Measurements from ENCODE around the gene SLC9A4.

The SLC9A4 gene

GRCh38 chr2:102499558-102499957, 26.5 kb downstream of the SLC9A4 start:
- Histone ChIP-seq H3K27me3 (ENCODE audit: control insufficient read depth, insufficient read depth, low read length) (no peaks in the 10 kb centered on the region), H3K27ac (ENCODE audit: low read length) (no peak overlapping the region), H3K4me3 (ENCODE audit: low read length) (no peak overlapping the region), H3K36me3 (ENCODE audit: control insufficient read depth, insufficient read depth, low read length) (no peaks in the 10 kb centered on the region), H3K4me1 (ENCODE audit: control insufficient read depth, insufficient read depth, low read length) (no peaks in the 10 kb centered on the region), H3K9me3 (ENCODE audit: control insufficient read depth, insufficient read depth, low read length) (no peaks in the 10 kb centered on the region)
- no CpG with 5 or more reads among the region's 1 CpG for whole genome bisulfite sequencing (ENCODE audit: insufficient coverage, insufficient read length)
- no peak for DNase-seq (ENCODE audit: low read depth, low spot score)

- DNase-seq (ENCODE audit: low read depth, low spot score), result no peak
- Histone ChIP-seq H3K27me3 (ENCODE audit: control insufficient read depth, insufficient read depth, low read length) (no peaks in the 10 kb centered on the region), H3K27ac (ENCODE audit: low read length) (no peak overlapping the region), H3K9me3 (ENCODE audit: control insufficient read depth, insufficient read depth, low read length) (no peaks in the 10 kb centered on the region), H3K36me3 (ENCODE audit: control insufficient read depth, insufficient read depth, low read length) (no peaks in the 10 kb centered on the region), H3K4me3 (ENCODE audit: low read length) (no peak overlapping the region), H3K4me1 (ENCODE audit: control insufficient read depth, insufficient read depth, low read length) (no peaks in the 10 kb centered on the region)
- no CpG with 5 or more reads among the region's 8 CpGs for WGBS (ENCODE audit: insufficient coverage, insufficient read length)
These were observed 29.6 kb downstream of the SLC9A4 start for GRCh38 chr2:102502576-102502975.

- no peak overlapping the region for H3K27ac ChIP-seq (ENCODE audit: low read length)
- H3K27me3 ChIP-seq (ENCODE audit: control insufficient read depth, insufficient read depth, low read length), result no peaks in the 10 kb centered on the region
- no peaks in the 10 kb centered on the region for H3K4me1 ChIP-seq (ENCODE audit: control insufficient read depth, insufficient read depth, low read length)
- whole genome bisulfite sequencing (ENCODE audit: insufficient coverage, insufficient read length), result no CpG with 5 or more reads among the region's 8 CpGs
- no peak for DNase-seq (ENCODE audit: low read depth, low spot score)
- no peak overlapping the region for H3K4me3 ChIP-seq (ENCODE audit: low read length)
- H3K36me3 ChIP-seq (ENCODE audit: control insufficient read depth, insufficient read depth, low read length), result no peaks in the 10 kb centered on the region
- no peaks in the 10 kb centered on the region for H3K9me3 ChIP-seq (ENCODE audit: control insufficient read depth, insufficient read depth, low read length)
These were observed 31.8 kb downstream of the SLC9A4 start for GRCh38 chr2:102504833-102505232.

- WGBS (ENCODE audit: insufficient coverage, insufficient read length), result no CpG with 5 or more reads among the region's 10 CpGs
- no peaks in the 10 kb centered on the region for H3K27me3 ChIP-seq (ENCODE audit: control insufficient read depth, insufficient read depth, low read length)
- H3K27ac ChIP-seq (ENCODE audit: low read length), result no peak overlapping the region
- no peak overlapping the region for H3K4me3 ChIP-seq (ENCODE audit: low read length)
- no peaks in the 10 kb centered on the region for H3K9me3 ChIP-seq (ENCODE audit: control insufficient read depth, insufficient read depth, low read length)
- H3K36me3 ChIP-seq (ENCODE audit: control insufficient read depth, insufficient read depth, low read length), result no peaks in the 10 kb centered on the region
- no peak for DNase-seq (ENCODE audit: low read depth, low spot score)
- no peaks in the 10 kb centered on the region for H3K4me1 ChIP-seq (ENCODE audit: control insufficient read depth, insufficient read depth, low read length)
These were observed 32.3 kb downstream of the SLC9A4 start for GRCh38 chr2:102505290-102505689.

DNA sequence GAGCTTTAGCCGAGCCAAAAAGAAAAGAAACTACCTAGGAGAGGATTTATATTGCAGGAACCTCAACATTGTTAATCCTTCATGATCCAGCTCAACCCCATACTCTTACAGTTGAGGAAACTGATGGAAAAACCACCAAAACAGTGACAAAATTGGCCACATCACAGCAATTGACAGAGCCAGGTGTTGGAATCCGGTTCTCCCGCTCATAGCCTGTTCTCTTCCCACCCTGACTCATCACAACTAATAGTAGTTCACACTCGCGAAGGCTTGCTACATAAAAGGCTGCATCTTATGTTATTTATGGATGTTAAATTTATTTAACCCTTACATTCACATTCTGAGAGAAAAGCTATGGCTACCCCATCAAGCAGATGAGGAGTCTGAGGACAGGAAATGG, 33.7 kb downstream of the SLC9A4 start:
- H3K36me3 ChIP-seq (ENCODE audit: control insufficient read depth, insufficient read depth, low read length), result no peaks in the 10 kb centered on the region
- no peak overlapping the region for H3K27ac ChIP-seq (ENCODE audit: low read length)
- no peaks in the 10 kb centered on the region for H3K9me3 ChIP-seq (ENCODE audit: control insufficient read depth, insufficient read depth, low read length)
- no peaks in the 10 kb centered on the region for H3K4me1 ChIP-seq (ENCODE audit: control insufficient read depth, insufficient read depth, low read length)
- H3K27me3 ChIP-seq (ENCODE audit: control insufficient read depth, insufficient read depth, low read length), result no peaks in the 10 kb centered on the region
- WGBS (ENCODE audit: insufficient coverage, insufficient read length), result no CpG with 5 or more reads among the region's 5 CpGs
- no peak for DNase-seq (ENCODE audit: low read depth, low spot score)
- no peak overlapping the region for H3K4me3 ChIP-seq (ENCODE audit: low read length)

- H3K27me3 ChIP-seq (ENCODE audit: control insufficient read depth, insufficient read depth, low read length), result no peaks in the 10 kb centered on the region
- no peak for DNase-seq (ENCODE audit: low read depth, low spot score)
- no peaks in the 10 kb centered on the region for H3K9me3 ChIP-seq (ENCODE audit: control insufficient read depth, insufficient read depth, low read length)
- H3K27ac ChIP-seq (ENCODE audit: low read length), result no peak overlapping the region
- no peak overlapping the region for H3K4me3 ChIP-seq (ENCODE audit: low read length)
- WGBS (ENCODE audit: insufficient coverage, insufficient read length), result no CpG with 5 or more reads among the region's 4 CpGs
- no peaks in the 10 kb centered on the region for H3K36me3 ChIP-seq (ENCODE audit: control insufficient read depth, insufficient read depth, low read length)
- no peaks in the 10 kb centered on the region for H3K4me1 ChIP-seq (ENCODE audit: control insufficient read depth, insufficient read depth, low read length)
These were observed 35.8 kb downstream of the SLC9A4 start for GRCh38 chr2:102508863-102509262.

GRCh38 chr2:102509749-102510148, 36.7 kb downstream of the SLC9A4 start:
- H3K4me1 ChIP-seq (ENCODE audit: control insufficient read depth, insufficient read depth, low read length), result no peaks in the 10 kb centered on the region
- H3K27ac ChIP-seq (ENCODE audit: low read length), result no peak overlapping the region
- no peak for DNase-seq (ENCODE audit: low read depth, low spot score)
- H3K4me3 ChIP-seq (ENCODE audit: low read length), result no peak overlapping the region
- no peaks in the 10 kb centered on the region for H3K27me3 ChIP-seq (ENCODE audit: control insufficient read depth, insufficient read depth, low read length)
- no peaks in the 10 kb centered on the region for H3K36me3 ChIP-seq (ENCODE audit: control insufficient read depth, insufficient read depth, low read length)
- no CpG with 5 or more reads among the region's 2 CpGs for WGBS (ENCODE audit: insufficient coverage, insufficient read length)
- H3K9me3 ChIP-seq (ENCODE audit: control insufficient read depth, insufficient read depth, low read length), result no peaks in the 10 kb centered on the region

DNA sequence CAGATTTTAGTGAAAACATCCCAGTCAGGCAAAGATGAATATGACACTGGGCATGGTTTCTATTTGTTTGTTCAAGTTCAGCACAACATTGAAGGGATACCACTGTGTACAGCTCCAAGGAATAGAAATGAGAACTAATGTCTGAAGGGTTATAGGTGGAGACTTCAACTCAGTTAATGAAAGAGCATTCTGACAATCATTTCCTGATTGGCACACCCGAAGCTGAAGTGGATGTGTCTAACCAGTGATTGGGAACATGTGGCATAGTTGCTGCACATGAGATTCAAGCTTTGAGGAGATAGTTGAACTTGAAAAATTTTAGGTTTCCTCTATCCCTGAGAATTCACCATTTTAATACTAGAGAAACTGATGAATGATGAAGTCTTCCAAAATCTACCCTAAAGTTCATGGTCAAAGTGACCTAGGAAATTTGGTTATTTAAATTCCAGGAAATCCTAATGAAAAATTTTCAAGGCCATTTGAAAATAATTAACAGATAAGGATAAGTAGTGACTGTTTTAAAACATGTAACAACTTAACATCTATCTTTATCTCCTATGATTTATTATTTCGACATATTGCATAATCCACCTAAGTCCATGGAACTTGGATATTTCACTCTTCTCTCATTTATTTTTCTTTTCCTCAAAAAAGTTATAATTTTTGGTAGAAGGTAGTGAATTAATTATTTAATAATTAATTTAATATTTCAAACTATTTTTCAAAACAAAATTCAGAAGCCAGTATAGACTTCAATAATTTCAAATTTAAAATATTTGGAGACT, 38.0 kb downstream of the SLC9A4 start:
- H3K27me3 ChIP-seq (ENCODE audit: control insufficient read depth, insufficient read depth, low read length), result no peaks in the 10 kb centered on the region
- DNase-seq (ENCODE audit: low read depth, low spot score), result no peak
- H3K9me3 ChIP-seq (ENCODE audit: control insufficient read depth, insufficient read depth, low read length), result no peaks in the 10 kb centered on the region
- no peak overlapping the region for H3K27ac ChIP-seq (ENCODE audit: low read length)
- no CpG with 5 or more reads among the region's 2 CpGs for WGBS (ENCODE audit: insufficient coverage, insufficient read length)
- no peaks in the 10 kb centered on the region for H3K4me1 ChIP-seq (ENCODE audit: control insufficient read depth, insufficient read depth, low read length)
- H3K36me3 ChIP-seq (ENCODE audit: control insufficient read depth, insufficient read depth, low read length), result no peaks in the 10 kb centered on the region
- H3K4me3 ChIP-seq (ENCODE audit: low read length), result no peak overlapping the region

- H3K9me3 ChIP-seq (ENCODE audit: control insufficient read depth, insufficient read depth, low read length), result no peaks in the 10 kb centered on the region
- H3K4me1 ChIP-seq (ENCODE audit: control insufficient read depth, insufficient read depth, low read length), result no peaks in the 10 kb centered on the region
- no peaks in the 10 kb centered on the region for H3K36me3 ChIP-seq (ENCODE audit: control insufficient read depth, insufficient read depth, low read length)
- no peak overlapping the region for H3K4me3 ChIP-seq (ENCODE audit: low read length)
- H3K27ac ChIP-seq (ENCODE audit: low read length), result no peak overlapping the region
- WGBS (ENCODE audit: insufficient coverage, insufficient read length), result no CpG with 5 or more reads among the region's 4 CpGs
- no peaks in the 10 kb centered on the region for H3K27me3 ChIP-seq (ENCODE audit: control insufficient read depth, insufficient read depth, low read length)
- DNase-seq (ENCODE audit: low read depth, low spot score), result no peak
These were observed 39.1 kb downstream of the SLC9A4 start for GRCh38 chr2:102512161-102512560.

- Histone ChIP-seq H3K27me3 (ENCODE audit: control insufficient read depth, insufficient read depth, low read length) (no peaks in the 10 kb centered on the region), H3K9me3 (ENCODE audit: control insufficient read depth, insufficient read depth, low read length) (no peaks in the 10 kb centered on the region), H3K36me3 (ENCODE audit: control insufficient read depth, insufficient read depth, low read length) (no peaks in the 10 kb centered on the region), H3K4me1 (ENCODE audit: control insufficient read depth, insufficient read depth, low read length) (no peaks in the 10 kb centered on the region), H3K27ac (ENCODE audit: low read length) (no peak overlapping the region), H3K4me3 (ENCODE audit: low read length) (no peak overlapping the region)
- no peak for DNase-seq (ENCODE audit: low read depth, low spot score)
- no CpG with 5 or more reads among the region's 11 CpGs for WGBS (ENCODE audit: insufficient coverage, insufficient read length)
These were observed 40.4 kb downstream of the SLC9A4 start for GRCh38 chr2:102513355-102513939.
